Right atrium auricular region (tissue), 2 donors: ENCODE measurements around the gene F5. TPM values are rescaled to one million over a fixed set of nuclear protein-coding genes. Genes with fewer than 3 reads are reported as not detected.
A peak's percentile ranks its signal among the peaks of the same experiment; 100 is the strongest.

Experiments
- DNase-seq: peaks from one replicate; pipeline ENCODE4 v3.0.0-alpha.2; 2019; ENCODE audit warnings: low spot score
- H3K27ac ChIP-seq, 2 donors: fragments of 200-600 bp; sonication (generic); 1 replicate in 1 of 2; 2 replicates in 1 of 2; pipeline ENCODE4 v1.5.1; 2016 to 2019
- H3K27me3 ChIP-seq, 2 donors: fragments of 200-600 bp; sonication (generic); one replicate each; pipeline versions ENCODE4 v1.5.1 to v1.6.0; 2017 to 2019
- H3K36me3 ChIP-seq: fragments of 200-600 bp; sonication (generic); one replicate; pipeline ENCODE4 v1.5.1; 2016
- H3K4me1 ChIP-seq, 2 donors: fragments of 200-600 bp; sonication (generic); one replicate each; pipeline versions ENCODE4 v1.5.1 to v1.6.0; 2017 to 2019
- H3K4me3 ChIP-seq, 2 donors: fragments of 200-600 bp; sonication (generic); 1 replicate in 1 of 2; 2 replicates in 1 of 2; pipeline ENCODE4 v1.5.1; 2017 to 2019; ENCODE audit warnings: mild to moderate bottlenecking in 1 of 2, moderate library complexity in 1 of 2
- H3K9me3 ChIP-seq, 2 donors: fragments of 200-600 bp; sonication (generic); one replicate each; pipeline ENCODE4 v1.5.1; 2019
- total RNA-seq, 2 donors: library from RNA; depleted of rRNA; stranded (reverse); fragments of >200 nt; gene quantifications; one replicate each; pipeline ENCODE4 v1.1.0, GENCODE V29; 2016
- TF ChIP-seq, protein P1 (sequence below), 2 donors: fragments of 200-600 bp; sonication (generic); IDR thresholded peaks; one replicate each; pipeline ENCODE4 v1.5.1; 2019; ENCODE audit warnings: antibody characterized with exemption in 2 of 2

F5 gene
- total RNA-seq = 10 to 100 TPM in 1 of 2 donors, 1 to 10 TPM in 1; 4.9 to 55.5 TPM

DNA sequence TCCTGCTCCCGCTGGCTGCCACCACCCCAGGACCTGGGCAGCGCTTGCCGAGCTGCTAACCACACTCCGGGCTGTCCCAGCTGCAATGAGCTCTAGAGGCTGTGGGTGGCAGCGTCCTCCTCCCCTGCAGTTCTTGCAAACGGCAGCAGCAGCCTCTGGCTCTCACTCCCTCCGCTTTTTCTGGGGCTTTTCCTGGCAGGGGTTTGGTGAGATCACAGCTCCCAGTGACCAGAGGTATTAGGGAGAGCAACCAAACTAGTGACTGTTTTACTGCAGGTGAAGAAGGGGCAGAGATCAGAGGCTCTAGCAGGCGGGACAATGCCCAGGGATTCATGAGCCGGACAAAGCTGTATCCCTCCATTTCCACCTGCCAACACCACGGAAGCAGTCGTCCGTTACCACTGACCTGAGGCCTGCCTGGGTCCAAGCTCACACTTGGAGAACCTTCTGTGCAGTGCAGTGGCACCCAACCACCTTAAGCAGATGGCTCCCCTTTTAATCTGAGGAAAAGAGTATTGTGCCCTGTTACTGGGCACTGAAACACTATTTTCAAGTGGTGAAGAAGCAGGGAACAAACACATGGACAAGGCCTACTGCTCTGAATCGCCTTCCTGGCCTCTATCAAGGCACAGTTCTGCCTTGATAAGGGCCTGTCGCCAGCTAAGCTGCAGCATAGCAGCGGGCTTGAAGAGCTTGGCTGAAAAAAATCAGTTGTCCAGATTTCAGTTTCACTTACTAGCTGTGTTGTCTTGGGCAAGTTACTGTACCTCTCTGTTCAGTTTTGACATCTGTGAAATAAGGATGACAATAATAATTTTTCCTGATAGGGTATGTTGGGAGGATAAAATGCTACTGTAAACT lies at the start of gene F5:
TSS of gene F5 (minus strand) at position 87 of the 861 bp plus-strand sequence. CDS start 95 bp downstream, outside the sequence.
- Histone ChIP-seq H3K4me1 (peaks cover 0 to 11% of the 10 kb centered on the region in 2 donors), H3K27ac (peak within 1 kb of the TSS; percentile 56 to 74), H3K36me3 (no peaks in the 10 kb centered on the region), H3K4me3 (peak within 1 kb of the TSS; percentile 25 to 49), H3K27me3 (no peaks in the 10 kb centered on the region), H3K9me3 (no peaks in the 10 kb centered on the region)
- TF ChIP-seq, protein P1, sequence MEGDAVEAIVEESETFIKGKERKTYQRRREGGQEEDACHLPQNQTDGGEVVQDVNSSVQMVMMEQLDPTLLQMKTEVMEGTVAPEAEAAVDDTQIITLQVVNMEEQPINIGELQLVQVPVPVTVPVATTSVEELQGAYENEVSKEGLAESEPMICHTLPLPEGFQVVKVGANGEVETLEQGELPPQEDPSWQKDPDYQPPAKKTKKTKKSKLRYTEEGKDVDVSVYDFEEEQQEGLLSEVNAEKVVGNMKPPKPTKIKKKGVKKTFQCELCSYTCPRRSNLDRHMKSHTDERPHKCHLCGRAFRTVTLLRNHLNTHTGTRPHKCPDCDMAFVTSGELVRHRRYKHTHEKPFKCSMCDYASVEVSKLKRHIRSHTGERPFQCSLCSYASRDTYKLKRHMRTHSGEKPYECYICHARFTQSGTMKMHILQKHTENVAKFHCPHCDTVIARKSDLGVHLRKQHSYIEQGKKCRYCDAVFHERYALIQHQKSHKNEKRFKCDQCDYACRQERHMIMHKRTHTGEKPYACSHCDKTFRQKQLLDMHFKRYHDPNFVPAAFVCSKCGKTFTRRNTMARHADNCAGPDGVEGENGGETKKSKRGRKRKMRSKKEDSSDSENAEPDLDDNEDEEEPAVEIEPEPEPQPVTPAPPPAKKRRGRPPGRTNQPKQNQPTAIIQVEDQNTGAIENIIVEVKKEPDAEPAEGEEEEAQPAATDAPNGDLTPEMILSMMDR (IDR thresholded peaks at IDR 0.05) = peak; percentile 28 to 72
- DNase-seq = peak; percentile 84

DNA sequence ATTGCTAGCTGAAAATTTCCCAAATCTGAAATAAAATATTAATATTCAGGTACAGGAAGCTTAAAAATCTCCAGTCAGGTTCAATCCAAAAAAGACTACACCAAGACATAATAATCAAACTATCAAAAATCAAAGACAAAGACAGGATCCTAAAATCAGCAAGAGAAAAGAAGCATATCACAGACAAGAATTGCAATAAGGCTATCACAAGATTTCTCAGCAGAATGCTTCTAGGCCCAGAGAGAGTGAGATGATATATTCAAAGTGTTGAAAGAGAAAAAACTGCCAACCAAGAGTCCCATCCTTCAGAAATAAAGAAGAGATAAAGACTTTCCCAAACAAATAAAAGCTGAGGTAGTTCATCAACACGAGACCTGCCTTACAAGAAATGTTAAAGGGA lies 48.6 kb upstream of the F5 start:
- H3K36me3 ChIP-seq = no peaks in the 10 kb centered on the region
- no peak for DNase-seq
- TF ChIP-seq, protein P1 (IDR thresholded peaks at IDR 0.05) = no peak
- H3K4me1 ChIP-seq = no peaks in the 10 kb centered on the region
- H3K9me3 ChIP-seq = peaks cover 7 to 42% of the 10 kb centered on the region in 2 donors
- H3K4me3 ChIP-seq = no peak overlapping the region
- no peak overlapping the region for H3K27ac ChIP-seq
- H3K27me3 ChIP-seq = no peaks in the 10 kb centered on the region

DNA sequence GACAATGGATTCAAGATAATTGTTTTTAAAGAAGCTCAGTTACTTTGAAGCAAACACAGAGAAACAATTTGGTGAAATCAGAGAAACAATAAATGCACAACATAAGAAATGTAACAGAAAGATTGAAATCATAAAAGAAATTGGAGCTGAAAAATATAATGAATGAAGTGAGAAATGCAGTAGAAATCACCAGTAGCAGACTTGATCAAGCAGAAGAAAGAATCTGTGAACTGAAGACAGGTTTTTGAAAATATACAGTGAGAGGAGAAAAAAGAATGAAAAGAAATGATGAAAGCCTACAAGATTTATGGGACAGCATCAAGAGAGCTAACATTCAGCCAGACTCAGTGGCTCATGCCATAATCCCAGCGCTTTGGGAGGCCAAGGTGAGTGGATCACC lies 47.9 kb upstream of the F5 start:
- no peaks in the 10 kb centered on the region for H3K36me3 ChIP-seq
- H3K4me1 ChIP-seq = no peaks in the 10 kb centered on the region
- H3K4me3 ChIP-seq = no peak overlapping the region
- no peak for DNase-seq
- peaks cover 7 to 42% of the 10 kb centered on the region in 2 donors for H3K9me3 ChIP-seq
- H3K27ac ChIP-seq = no peak overlapping the region
- no peaks in the 10 kb centered on the region for H3K27me3 ChIP-seq
- TF ChIP-seq, protein P1 (IDR thresholded peaks at IDR 0.05) = no peak

DNA sequence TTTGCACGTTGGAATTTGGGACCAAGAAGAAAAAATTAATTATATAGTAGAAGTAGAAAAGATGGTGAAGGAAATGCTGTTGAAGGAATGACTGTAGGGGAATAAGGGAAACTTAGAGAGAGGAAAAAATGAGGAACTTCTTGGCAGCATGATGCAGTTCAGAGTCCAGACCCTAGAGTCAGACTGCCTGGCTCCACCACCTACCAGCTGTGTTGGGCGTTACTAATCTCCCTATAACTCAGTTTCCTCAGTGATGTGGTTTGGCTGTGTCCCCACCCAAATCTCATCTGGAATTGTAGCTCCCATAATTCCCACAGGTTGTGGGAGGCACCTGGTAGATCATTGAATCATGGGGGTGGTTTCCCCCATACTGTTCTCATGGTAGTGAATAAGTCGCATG lies 45.0 kb upstream of the F5 start:
- H3K4me3 ChIP-seq = no peak overlapping the region
- no peaks in the 10 kb centered on the region for H3K36me3 ChIP-seq
- H3K27me3 ChIP-seq = no peaks in the 10 kb centered on the region
- no peak for DNase-seq
- TF ChIP-seq, protein P1 (IDR thresholded peaks at IDR 0.05) = no peak
- no peak overlapping the region for H3K27ac ChIP-seq
- no peaks in the 10 kb centered on the region for H3K4me1 ChIP-seq
- H3K9me3 ChIP-seq = peaks cover 7 to 33% of the 10 kb centered on the region in 2 donors

DNA sequence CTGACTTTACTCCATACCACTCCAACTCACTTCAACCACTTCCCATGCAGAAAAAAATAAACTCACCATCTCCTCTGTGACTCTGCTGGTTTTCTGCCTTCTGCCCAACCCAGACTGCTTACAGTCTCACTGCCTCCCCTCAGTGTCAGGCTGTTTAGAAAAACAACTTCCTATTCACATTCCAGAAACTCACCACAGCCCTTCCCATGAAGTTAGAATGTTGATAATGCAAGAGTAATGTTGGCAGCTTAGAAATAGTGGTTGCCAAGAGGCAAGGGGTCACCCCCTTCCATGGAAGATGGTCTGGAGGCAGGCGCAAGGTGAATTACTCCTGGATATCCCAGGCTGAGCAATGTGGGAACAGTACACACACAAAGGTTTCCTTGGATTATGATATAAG lies 43.7 kb upstream of the F5 start, which contains the start of gene SELP:
TSS of gene SELP (minus strand) at position 119 of the 400 bp plus-strand sequence. CDS start at position 69, 50 bp downstream.
- Histone ChIP-seq H3K4me3 (no peak within 1 kb of the TSS), H3K27ac (no peak within 1 kb of the TSS), H3K4me1 (no peaks in the 10 kb centered on the region), H3K36me3 (no peaks in the 10 kb centered on the region), H3K9me3 (peaks cover 7 to 20% of the 10 kb centered on the region in 2 donors), H3K27me3 (no peaks in the 10 kb centered on the region)
- TF ChIP-seq, protein P1 (IDR thresholded peaks at IDR 0.05) = no peak
- DNase-seq = no peak
